ENCODE measurements around the gene CD300LF.

CD300LF gene

DNA sequence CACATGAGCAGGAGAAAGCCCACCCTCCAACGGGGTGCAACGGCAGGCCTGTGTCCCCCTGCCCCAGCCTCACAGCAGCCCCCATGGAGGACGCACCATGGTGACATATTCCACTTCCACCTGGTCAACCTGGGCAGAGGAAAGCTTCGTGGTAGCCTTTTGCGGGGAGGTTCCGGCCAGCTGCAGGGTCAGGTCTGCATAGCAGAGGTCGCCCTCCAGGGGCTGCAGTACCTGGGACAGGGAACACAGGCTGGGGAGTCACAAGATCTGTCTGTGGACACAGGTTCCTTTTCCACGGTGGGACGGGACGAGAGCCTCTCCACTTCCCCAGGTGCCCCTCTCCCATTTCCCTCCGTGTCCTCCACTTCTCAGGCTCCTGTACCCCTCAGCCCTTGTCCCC lies 17.1 kb downstream of the CD300LF start:
- H3K79me2 ChIP-seq: no peaks in the 10 kb centered on the region

DNA sequence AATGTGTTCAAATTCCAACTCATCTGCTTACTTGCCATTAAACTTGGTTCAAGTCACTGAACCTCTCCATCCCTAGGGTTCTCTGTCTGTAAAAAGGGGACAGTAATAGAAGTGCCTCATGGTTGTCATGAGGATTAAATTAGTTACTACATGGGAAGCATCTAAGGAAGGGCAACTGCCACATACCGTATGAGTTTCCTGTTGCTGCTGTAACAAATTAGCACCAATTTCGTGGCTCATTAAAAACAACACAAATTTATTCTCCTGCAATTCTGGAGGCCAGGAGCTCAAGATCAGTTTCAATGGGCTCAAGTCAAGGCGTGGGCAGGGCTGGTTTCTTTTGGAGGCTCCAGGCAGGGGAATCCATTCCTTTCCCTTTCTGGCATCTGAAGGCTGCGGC lies 18.6 kb downstream of the CD300LF start:
- Histone ChIP-seq H3K4me3 (ENCODE audit: low read depth, low read length) (no peak overlapping the region), H3K9ac (no peak overlapping the region), H3K79me2 (no peaks in the 10 kb centered on the region), H3K9me3 (ENCODE audit: control insufficient read depth, low read length) (no peaks in the 10 kb centered on the region), H3K4me1 (no peaks in the 10 kb centered on the region), H3K27me3 (ENCODE audit: control insufficient read depth, insufficient read depth, low read length) (no peaks in the 10 kb centered on the region), H3K4me2 (ENCODE audit: low read length) (no peak overlapping the region), H3K27ac (no peak overlapping the region), H2AFZ (no peak overlapping the region), H3K36me3 (ENCODE audit: control insufficient read depth, insufficient read depth, low read length) (no peaks in the 10 kb centered on the region)
- TF ChIP-seq, protein P1, sequence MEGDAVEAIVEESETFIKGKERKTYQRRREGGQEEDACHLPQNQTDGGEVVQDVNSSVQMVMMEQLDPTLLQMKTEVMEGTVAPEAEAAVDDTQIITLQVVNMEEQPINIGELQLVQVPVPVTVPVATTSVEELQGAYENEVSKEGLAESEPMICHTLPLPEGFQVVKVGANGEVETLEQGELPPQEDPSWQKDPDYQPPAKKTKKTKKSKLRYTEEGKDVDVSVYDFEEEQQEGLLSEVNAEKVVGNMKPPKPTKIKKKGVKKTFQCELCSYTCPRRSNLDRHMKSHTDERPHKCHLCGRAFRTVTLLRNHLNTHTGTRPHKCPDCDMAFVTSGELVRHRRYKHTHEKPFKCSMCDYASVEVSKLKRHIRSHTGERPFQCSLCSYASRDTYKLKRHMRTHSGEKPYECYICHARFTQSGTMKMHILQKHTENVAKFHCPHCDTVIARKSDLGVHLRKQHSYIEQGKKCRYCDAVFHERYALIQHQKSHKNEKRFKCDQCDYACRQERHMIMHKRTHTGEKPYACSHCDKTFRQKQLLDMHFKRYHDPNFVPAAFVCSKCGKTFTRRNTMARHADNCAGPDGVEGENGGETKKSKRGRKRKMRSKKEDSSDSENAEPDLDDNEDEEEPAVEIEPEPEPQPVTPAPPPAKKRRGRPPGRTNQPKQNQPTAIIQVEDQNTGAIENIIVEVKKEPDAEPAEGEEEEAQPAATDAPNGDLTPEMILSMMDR (IDR thresholded peaks at IDR 0.05): no peak

More for the DNA sequence above, 17.1 kb downstream of the CD300LF start:
- no peaks in the 10 kb centered on the region for H3K27me3 ChIP-seq (ENCODE audit: control insufficient read depth, insufficient read depth, low read length)
- no peak overlapping the region for H2AFZ ChIP-seq
- no peak overlapping the region for H3K9ac ChIP-seq
- H3K4me2 ChIP-seq (ENCODE audit: low read length): no peak overlapping the region
- no peak overlapping the region for H3K4me3 ChIP-seq (ENCODE audit: low read depth, low read length)
- no peaks in the 10 kb centered on the region for H3K9me3 ChIP-seq (ENCODE audit: control insufficient read depth, low read length)
- TF ChIP-seq, protein P1 (IDR thresholded peaks at IDR 0.05): no peak
- H3K27ac ChIP-seq: no peak overlapping the region
- H3K36me3 ChIP-seq (ENCODE audit: control insufficient read depth, insufficient read depth, low read length): no peaks in the 10 kb centered on the region
- no peaks in the 10 kb centered on the region for H3K4me1 ChIP-seq

GRCh38 chr17:74691151-74691550 lies 21.6 kb downstream of the CD300LF start:
- H3K4me3 ChIP-seq (ENCODE audit: low read depth, low read length): no peak overlapping the region
- TF ChIP-seq, protein P1 (IDR thresholded peaks at IDR 0.05): no peak
- H3K27ac ChIP-seq: no peak overlapping the region
- no peaks in the 10 kb centered on the region for H3K36me3 ChIP-seq (ENCODE audit: control insufficient read depth, insufficient read depth, low read length)
- H3K4me1 ChIP-seq: no peaks in the 10 kb centered on the region
- H3K9me3 ChIP-seq (ENCODE audit: control insufficient read depth, low read length): no peaks in the 10 kb centered on the region
- H3K9ac ChIP-seq: no peak overlapping the region
- no peak overlapping the region for H2AFZ ChIP-seq
- no peaks in the 10 kb centered on the region for H3K27me3 ChIP-seq (ENCODE audit: control insufficient read depth, insufficient read depth, low read length)
- no peaks in the 10 kb centered on the region for H3K79me2 ChIP-seq
- no peak overlapping the region for H3K4me2 ChIP-seq (ENCODE audit: low read length)

GRCh38 chr17:74690409-74690825 lies 22.3 kb downstream of the CD300LF start:
- Histone ChIP-seq H3K4me2 (ENCODE audit: low read length) (no peak overlapping the region), H3K9me3 (ENCODE audit: control insufficient read depth, low read length) (no peaks in the 10 kb centered on the region), H2AFZ (no peak overlapping the region), H3K27me3 (ENCODE audit: control insufficient read depth, insufficient read depth, low read length) (no peaks in the 10 kb centered on the region), H3K4me3 (ENCODE audit: low read depth, low read length) (no peak overlapping the region), H3K27ac (no peak overlapping the region), H3K9ac (no peak overlapping the region), H3K4me1 (no peaks in the 10 kb centered on the region), H3K36me3 (ENCODE audit: control insufficient read depth, insufficient read depth, low read length) (no peaks in the 10 kb centered on the region), H3K79me2 (no peaks in the 10 kb centered on the region)
- TF ChIP-seq, protein P1 (IDR thresholded peaks at IDR 0.05): no peak

GRCh38 chr17:74687886-74688285 lies 24.8 kb downstream of the CD300LF start:
- TF ChIP-seq, protein P1 (IDR thresholded peaks at IDR 0.05): no peak
- Histone ChIP-seq H3K4me1 (no peaks in the 10 kb centered on the region), H3K4me2 (ENCODE audit: low read length) (no peak overlapping the region), H2AFZ (no peak overlapping the region), H3K79me2 (no peaks in the 10 kb centered on the region), H3K27ac (no peak overlapping the region), H3K4me3 (ENCODE audit: low read depth, low read length) (no peak overlapping the region), H3K9me3 (ENCODE audit: control insufficient read depth, low read length) (no peaks in the 10 kb centered on the region), H3K27me3 (ENCODE audit: control insufficient read depth, insufficient read depth, low read length) (no peaks in the 10 kb centered on the region), H3K36me3 (ENCODE audit: control insufficient read depth, insufficient read depth, low read length) (no peaks in the 10 kb centered on the region), H3K9ac (no peak overlapping the region)

All from parathyroid adenoma (tissue), 2 donors.